Left kidney (tissue), 2 donors: ENCODE results near the gene SLC38A5. TPM values are rescaled to one million over a fixed set of nuclear protein-coding genes. Genes with fewer than 3 reads are reported as not detected.
"Not testable (repeated sequence)": the region's sequence is repeated elsewhere in the genome, so short reads cannot be mapped to it uniquely, and the experiment has no call there.

ENCODE experiments used
- DNase-seq: peaks from one replicate; pipeline ENCODE4 v3.0.0-alpha.2; 2013
- polyA plus RNA-seq: library from polyadenylated mRNA; unstranded; fragments of 120-200 nt; gene quantifications from one replicate; pipeline ENCODE4 v1.2.1, GENCODE V29; 2013; ENCODE audit not compliant: insufficient read length

SLC38A5 gene
- polyA plus RNA-seq, 1 donor: 5.2 TPM

GRCh38 chrX:48468693-48469691 is 1.1 kb downstream of the SLC38A5 start:
- no peak for DNase-seq

GRCh38 chrX:48468247-48468671 is 1.8 kb downstream of the SLC38A5 start:
- DNase-seq: no peak

- DNase-seq: no peak
Observed at GRCh38 chrX:48467281-48467761, 2.7 kb downstream of the SLC38A5 start.

- DNase-seq: no peak
Observed at GRCh38 chrX:48466696-48467095, 3.4 kb downstream of the SLC38A5 start.

- DNase-seq: no peak
Observed at GRCh38 chrX:48465336-48465933, 4.6 kb downstream of the SLC38A5 start.

GRCh38 chrX:48461830-48462229 is 8.2 kb downstream of the SLC38A5 start:
- no peak for DNase-seq

GRCh38 chrX:48460606-48461005 is 9.5 kb downstream of the SLC38A5 start:
- no peak for DNase-seq

GRCh38 chrX:48460031-48460430 is 10.0 kb downstream of the SLC38A5 start:
- DNase-seq: no peak

GRCh38 chrX:48459483-48459882 is 10.6 kb downstream of the SLC38A5 start:
- DNase-seq: no peak

GRCh38 chrX:48458711-48459110 is 11.3 kb downstream of the SLC38A5 start:
- DNase-seq: no peak

GRCh38 chrX:48456628-48457331 is 13.3 kb downstream of the SLC38A5 start:
- no peak for DNase-seq

- DNase-seq: no peak
Observed at GRCh38 chrX:48451708-48452107, 18.4 kb downstream of the SLC38A5 start.

GRCh38 chrX:48450076-48450475 is 20.0 kb downstream of the SLC38A5 start:
- no peak for DNase-seq

- DNase-seq: not testable (repeated sequence)
Observed at GRCh38 chrX:48447201-48447600, 22.9 kb downstream of the SLC38A5 start.

- DNase-seq: not testable (repeated sequence)
Observed at GRCh38 chrX:48433713-48434112, 36.3 kb downstream of the SLC38A5 start.

GRCh38 chrX:48430166-48430565 is 39.9 kb downstream of the SLC38A5 start:
- not testable (repeated sequence) for DNase-seq

- DNase-seq: not testable (repeated sequence)
Observed at GRCh38 chrX:48429606-48430005, 40.5 kb downstream of the SLC38A5 start.

- not testable (repeated sequence) for DNase-seq
Observed at GRCh38 chrX:48427027-48427716, 42.9 kb downstream of the SLC38A5 start.

- DNase-seq: not testable (repeated sequence)
Observed at GRCh38 chrX:48411860-48412259, 58.2 kb downstream of the SLC38A5 start, which contains the start of gene SSX4B. SSX4B (minus strand) TSS chrX:48411960; CDS start chrX:48411372, 588 bp downstream.
